B cell (primary cell): ENCODE results near the gene TMEM233. TPM values are rescaled to one million over a fixed set of nuclear protein-coding genes. Genes with fewer than 3 reads are reported as not detected.

Source experiments
- ATAC-seq: fragments of 200-7000 bp; cut with Tn5 transposase; one replicate; pipeline ENCODE4 v1.10.0; 2021; ENCODE audit warnings: low read depth, mild to moderate bottlenecking, moderate number of reproducible peaks, moderate library complexity
- CTCF ChIA-PET: fragments of 350-600 bp; sonication (Branson Sonifier 250); formaldehyde crosslinking; loops from one replicate; lab custom pipeline; 2021; ENCODE audit warnings: antibody characterized with exemption, inconsistent platforms; lab: Charles Lee
- POLR2A ChIA-PET: fragments of 350-600 bp; sonication (Branson Sonifier 250); formaldehyde crosslinking; loops from one replicate; lab custom pipeline; 2021; ENCODE audit warnings: antibody characterized with exemption; lab: Charles Lee
- DNase-seq: peaks from one replicate; pipeline ENCODE4 v3.0.0; 2013
- H2AFZ ChIP-seq: 2 replicates; pipeline ENCODE4 v1.6.1; 2012; ENCODE audit warnings: mild to moderate bottlenecking, low read depth, low read length; ENCODE audit not compliant: insufficient read depth, poor library complexity, severe bottlenecking
- H3K27ac ChIP-seq, 2 donors: 1 replicate in 1 of 2; 2 replicates in 1 of 2; pipeline ENCODE4 v1.5.1; 2012 to 2013; ENCODE audit warnings: low read length in 2 of 2, mild to moderate bottlenecking in 2 of 2, moderate library complexity in 1 of 2
- H3K27me3 ChIP-seq, 4 experiments: fragments of 200-600 bp in 1 of 4; sonication (generic) in 1 of 4; replicated peaks in 1 of 4; 1 replicate in 2 of 4; 2 replicates in 2 of 4; pipeline versions ENCODE4 v1.6.1 to v1.7.0; 2013 to 2016; ENCODE audit warnings: low read length in 3 of 4, mild to moderate bottlenecking in 2 of 4, mixed read lengths in 1 of 4, moderate library complexity in 1 of 4; ENCODE audit not compliant: insufficient read depth in 4 of 4, control insufficient read depth in 3 of 4; ENCODE audit errors: control extremely low read depth in 1 of 4
- H3K36me3 ChIP-seq, 2 experiments: replicated peaks in 1 of 2; 1 replicate in 1 of 2; 2 replicates in 1 of 2; pipeline versions ENCODE4 v1.6.1 to v1.7.1; 2013; ENCODE audit warnings: low read length in 1 of 2; ENCODE audit not compliant: insufficient read depth in 2 of 2, control insufficient read depth in 1 of 2; ENCODE audit errors: control extremely low read depth in 1 of 2, extremely low read depth in 1 of 2
- H3K4me1 ChIP-seq, 2 donors: fragments of 200-600 bp in 1 of 2; sonication (generic) in 1 of 2; 1 replicate in 1 of 2; 2 replicates in 1 of 2; pipeline versions ENCODE4 v1.5.1 to v1.6.1; 2013 to 2017; ENCODE audit warnings: low read length in 2 of 2; ENCODE audit not compliant: control insufficient read depth in 2 of 2, insufficient read depth in 2 of 2
- H3K4me2 ChIP-seq: replicated peaks from 2 replicates; pipeline ENCODE3; 2012; ENCODE audit warnings: mild to moderate bottlenecking, low read depth, low read length; ENCODE audit not compliant: poor library complexity, severe bottlenecking
- H3K4me3 ChIP-seq, 5 experiments: fragments of 200-600 bp in 1 of 5; sonication (generic) in 1 of 5; 1 replicate in 3 of 5; 2 replicates in 2 of 5; pipeline versions ENCODE4 v1.5.1 to v1.7.0; 2011 to 2016; ENCODE audit warnings: low read length in 4 of 5, mild to moderate bottlenecking in 4 of 5, low read depth in 2 of 5, control low read depth in 1 of 5, moderate library complexity in 1 of 5; ENCODE audit not compliant: insufficient read depth in 1 of 5; ENCODE audit errors: control extremely low read depth in 1 of 5, extremely low read depth in 1 of 5
- H3K79me2 ChIP-seq: fragments of 200-600 bp; sonication (generic); one replicate; pipeline ENCODE4 v1.6.0; 2016; ENCODE audit warnings: low read length; ENCODE audit not compliant: control insufficient read depth, insufficient read depth
- H3K9ac ChIP-seq: fragments of 200-600 bp; sonication (generic); 2 replicates; pipeline ENCODE4 v1.6.1; 2017; ENCODE audit warnings: mild to moderate bottlenecking, low read length, moderate library complexity
- H3K9me3 ChIP-seq, 3 donors: one replicate each; pipeline versions ENCODE4 v1.6.1 to v1.7.1; 2013; ENCODE audit warnings: low read length in 2 of 3; ENCODE audit not compliant: control insufficient read depth in 2 of 3, insufficient read depth in 1 of 3; ENCODE audit errors: control extremely low read depth in 1 of 3
- H4K20me1 ChIP-seq: 2 replicates; pipeline ENCODE4 v1.6.0; 2012; ENCODE audit warnings: mild to moderate bottlenecking, low read length; ENCODE audit not compliant: insufficient read depth, control insufficient read depth, poor library complexity, severe bottlenecking
- H3K27ac Mint-ChIP-seq: one replicate; pipeline ENCODE4 v1.8.0; 2021; ENCODE audit warnings: mixed read lengths
- H3K27me3 Mint-ChIP-seq: one replicate; pipeline ENCODE4 v1.8.0; 2021; ENCODE audit warnings: mixed read lengths
- H3K4me1 Mint-ChIP-seq: one replicate; pipeline ENCODE4 v1.8.0; 2021; ENCODE audit warnings: mixed read lengths
- H3K4me3 Mint-ChIP-seq: one replicate; pipeline ENCODE4 v1.8.0; 2021; ENCODE audit warnings: mixed read lengths
- H3K9me3 Mint-ChIP-seq: one replicate; pipeline ENCODE4 v1.8.0; 2022; ENCODE audit warnings: mixed read lengths; ENCODE audit not compliant: insufficient read depth
- CTCF ChIP-seq: fragments of 200-600 bp; IDR thresholded peaks from one replicate; pipeline ENCODE4 v1.8.0; 2022; ENCODE audit warnings: antibody characterized with exemption, mild to moderate bottlenecking
- EZH2 ChIP-seq: IDR thresholded peaks from 2 replicates; pipeline ENCODE4 v1.6.1; 2012; ENCODE audit warnings: borderline replicate concordance, low read depth, mild to moderate bottlenecking, moderate library complexity, low read length; ENCODE audit not compliant: insufficient read depth, poor library complexity, severe bottlenecking
- WGBS: methylation state at CpG from one replicate; pipeline ENCODE4 v1.1.5; 2013; ENCODE audit warnings: missing lambda C conversion rate; ENCODE audit not compliant: insufficient coverage; 5-methylcytosine and 5-hydroxymethylcytosine counted together
- intact Hi-C: fragments of 100-400 bp; cut with micrococcal nuclease; formaldehyde crosslinking; loops from one replicate; pipeline ENCODE4 v1.10.0; 2022
- polyA plus RNA-seq: library from polyadenylated mRNA; depleted of rRNA; stranded (reverse); fragments of >200 nt; gene quantifications from 2 replicates; pipeline ENCODE4 v1.2.3, GENCODE V29; 2012
- total RNA-seq, 2 donors: library from RNA; stranded (reverse); fragments of 120-200 nt in 1 of 2; gene quantifications; 1 replicate in 1 of 2; 2 replicates in 1 of 2; pipeline versions ENCODE4 v1.2.3 to v1.2.4, GENCODE V29; 2013 to 2022

The TMEM233 gene
- total and polyA plus RNA-seq, 2 donors (not counting 1 experiment from before 2014, with no cell fraction given), result not detected

GRCh38 chr12:119624966-119625365 lies 31.4 kb downstream of the TMEM233 start:
- Histone ChIP-seq H2AFZ (no peak overlapping the region), H3K27me3 (peaks cover 0 to 5% (median 0%) of the 10 kb centered on the region in 4 experiments), H3K4me3 (no peak overlapping the region), H3K27ac (no peak overlapping the region), H3K9ac (no peak overlapping the region), H3K4me2 (no peak overlapping the region), H3K36me3 (no peaks in the 10 kb centered on the region), H3K4me1 (no peaks in the 10 kb centered on the region), H3K9me3 (no peaks in the 10 kb centered on the region), H3K79me2 (no peaks in the 10 kb centered on the region), H4K20me1 (no peaks in the 10 kb centered on the region)
- intact Hi-C loops, result no loop called here
- WGBS, result 61% methylated on average over 3 of the region's 4 CpGs
- DNase-seq (no peak), ATAC-seq (no peak)
- TF ChIP-seq CTCF, result no peak
- TF ChIP-seq EZH2, result no peak
- POLR2A ChIA-PET, result no interaction called here
- CTCF ChIA-PET, result no interaction called here
- Mint-ChIP-seq H3K4me1 (no peaks in the 10 kb centered on the region), H3K27ac (no peak overlapping the region), H3K9me3 (no peaks in the 10 kb centered on the region), H3K4me3 (no peak overlapping the region), H3K27me3 (peaks cover 39% of the 10 kb centered on the region)

GRCh38 chr12:119627019-119627643 lies 33.6 kb downstream of the TMEM233 start:
- no peak overlapping the region for H3K4me2 ChIP-seq
- POLR2A ChIA-PET, result no interaction called here
- no peaks in the 10 kb centered on the region for H3K79me2 ChIP-seq
- no peak overlapping the region for H3K9ac ChIP-seq
- Mint-ChIP-seq H3K9me3 (no peaks in the 10 kb centered on the region), H3K27ac (no peak overlapping the region), H3K4me1 (no peaks in the 10 kb centered on the region), H3K4me3 (no peak overlapping the region), H3K27me3 (peaks cover 35% of the 10 kb centered on the region)
- CTCF ChIA-PET, result no interaction called here
- no peak overlapping the region for H3K27ac ChIP-seq
- WGBS, result 80% methylated on average over 3 of the region's 6 CpGs
- DNase-seq (no peak), ATAC-seq (no peak)
- H3K9me3 ChIP-seq, result no peaks in the 10 kb centered on the region
- H3K4me1 ChIP-seq, result no peaks in the 10 kb centered on the region
- no peak overlapping the region for H3K4me3 ChIP-seq
- peaks cover 0 to 5% (median under 1%) of the 10 kb centered on the region in 4 experiments for H3K27me3 ChIP-seq
- intact Hi-C loops, result no loop called here
- H4K20me1 ChIP-seq, result no peaks in the 10 kb centered on the region
- H3K36me3 ChIP-seq, result no peaks in the 10 kb centered on the region
- no peak overlapping the region for H2AFZ ChIP-seq
- TF ChIP-seq EZH2 (no peak), CTCF (no peak)
